Measurements from ENCODE around the gene BMP15.

GRCh38 chrX:50913520-50913919 is 3.0 kb downstream of the BMP15 start:
- TF ChIP-seq CTCF (IDR thresholded peaks at IDR 0.05) (no peak), POLR2A (IDR thresholded peaks at IDR 0.05) (no peak)

All from esophagus squamous epithelium (tissue), 4 donors.